Endothelial cell (in vitro differentiated cells): ENCODE measurements around the gene DPT. TPM values are rescaled to one million over a fixed set of nuclear protein-coding genes. Genes with fewer than 3 reads are reported as not detected.

Source experiments
- DNase-seq: peaks from one replicate; pipeline ENCODE4 v3.0.0; 2021; ENCODE audit warnings: low spot score
- H3K27ac Mint-ChIP-seq: one replicate; pipeline ENCODE4 v1.8.0; 2021; ENCODE audit warnings: mixed read lengths, inconsistent platforms; ENCODE audit not compliant: unreplicated experiment
- H3K27me3 Mint-ChIP-seq: one replicate; pipeline ENCODE4 v1.8.0; 2021; ENCODE audit warnings: mild to moderate bottlenecking, moderate library complexity, mixed read lengths, inconsistent platforms; ENCODE audit not compliant: unreplicated experiment
- H3K36me3 Mint-ChIP-seq: one replicate; pipeline ENCODE4 v1.8.0; 2021; ENCODE audit warnings: mild to moderate bottlenecking, low read depth, mixed read lengths, inconsistent platforms; ENCODE audit not compliant: unreplicated experiment
- H3K4me1 Mint-ChIP-seq: one replicate; pipeline ENCODE4 v1.8.0; 2021; ENCODE audit warnings: mild to moderate bottlenecking, mixed read lengths, inconsistent platforms; ENCODE audit not compliant: unreplicated experiment
- H3K4me3 Mint-ChIP-seq: one replicate; pipeline ENCODE4 v1.8.0; 2021; ENCODE audit warnings: mild to moderate bottlenecking, mixed read lengths, inconsistent platforms; ENCODE audit not compliant: unreplicated experiment
- H3K9me3 Mint-ChIP-seq: one replicate; pipeline ENCODE4 v1.8.0; 2021; ENCODE audit warnings: mixed read lengths, inconsistent platforms; ENCODE audit not compliant: unreplicated experiment
- CTCF ChIP-seq: fragments of 200-600 bp; sonication (generic); IDR thresholded peaks from one replicate; pipeline ENCODE4 v1.5.0; 2021; ENCODE audit warnings: antibody characterized with exemption; ENCODE audit not compliant: unreplicated experiment
- total RNA-seq: library from RNA; stranded (reverse); fragmentation: NEBNext Ultra II Directional; extraction: Animal tissue kit (Norgen Biotek cat#: 25700); gene quantifications from one replicate; pipeline ENCODE4 v1.2.1, GENCODE V29; 2021; ENCODE audit not compliant: unreplicated experiment

DPT gene
- total RNA-seq, 1 donor from 2014 or later = not detected

GRCh38 chr1:168731244-168731953, 2.4 kb upstream of the DPT start:
- no peak for DNase-seq
- H3K4me3 Mint-ChIP-seq = no peak overlapping the region
- no peak overlapping the region for H3K27ac Mint-ChIP-seq
- no peaks in the 10 kb centered on the region for H3K4me1 Mint-ChIP-seq
- no peaks in the 10 kb centered on the region for H3K9me3 Mint-ChIP-seq
- H3K36me3 Mint-ChIP-seq = no peaks in the 10 kb centered on the region
- no peak for TF ChIP-seq CTCF
- peaks cover 2% of the 10 kb centered on the region for H3K27me3 Mint-ChIP-seq

- DNase-seq = no peak
- Mint-ChIP-seq H3K9me3 (no peaks in the 10 kb centered on the region), H3K4me3 (no peak overlapping the region), H3K27me3 (no peaks in the 10 kb centered on the region), H3K36me3 (no peaks in the 10 kb centered on the region), H3K27ac (no peak overlapping the region), H3K4me1 (peaks cover 3% of the 10 kb centered on the region)
- TF ChIP-seq CTCF = no peak
Measured at GRCh38 chr1:168729405-168729802, 398 bp upstream of the DPT start.

- H3K4me3 Mint-ChIP-seq = no peak overlapping the region
- H3K4me1 Mint-ChIP-seq = peaks cover 3% of the 10 kb centered on the region
- no peaks in the 10 kb centered on the region for H3K9me3 Mint-ChIP-seq
- H3K27me3 Mint-ChIP-seq = no peaks in the 10 kb centered on the region
- no peaks in the 10 kb centered on the region for H3K36me3 Mint-ChIP-seq
- TF ChIP-seq CTCF = no peak
- DNase-seq = no peak
- no peak overlapping the region for H3K27ac Mint-ChIP-seq
Measured at GRCh38 chr1:168726719-168727118, 2.3 kb downstream of the DPT start.

GRCh38 chr1:168726281-168726680, 2.7 kb downstream of the DPT start:
- H3K27ac Mint-ChIP-seq = no peak overlapping the region
- no peaks in the 10 kb centered on the region for H3K27me3 Mint-ChIP-seq
- H3K4me1 Mint-ChIP-seq = peaks cover 3% of the 10 kb centered on the region

More at GRCh38 chr1:168726281-168726680, 2.7 kb downstream of the DPT start:
- no peak for TF ChIP-seq CTCF
- Mint-ChIP-seq H3K4me3 (no peak overlapping the region), H3K36me3 (no peaks in the 10 kb centered on the region), H3K9me3 (no peaks in the 10 kb centered on the region)
- DNase-seq = no peak
